Hepatocyte (in vitro differentiated cells): Measurements from ENCODE around the gene EMX1.
A peak's percentile ranks its signal among the peaks of the same experiment; 100 is the strongest.

Experiments
- EZH2 ChIP-seq: fragments of 200-600 bp; sonication (generic); IDR thresholded peaks from 2 replicates; pipeline ENCODE4 v1.6.1; 2016; ENCODE audit warnings: antibody characterized with exemption, mild to moderate bottlenecking, borderline replicate concordance
- EZH2phosphoT487 ChIP-seq: fragments of 200-600 bp; sonication (generic); IDR thresholded peaks from one replicate; pipeline ENCODE4 v1.6.1; 2018; ENCODE audit warnings: antibody characterized with exemption, mild to moderate bottlenecking, low read depth, moderate library complexity; ENCODE audit not compliant: unreplicated experiment, severe bottlenecking
- TF ChIP-seq, protein P1 (sequence below): fragments of 200-600 bp; sonication (generic); IDR thresholded peaks from 2 replicates; pipeline ENCODE4 v1.5.1; 2016; ENCODE audit warnings: antibody characterized with exemption, mild to moderate bottlenecking; ENCODE audit not compliant: poor library complexity

DNA sequence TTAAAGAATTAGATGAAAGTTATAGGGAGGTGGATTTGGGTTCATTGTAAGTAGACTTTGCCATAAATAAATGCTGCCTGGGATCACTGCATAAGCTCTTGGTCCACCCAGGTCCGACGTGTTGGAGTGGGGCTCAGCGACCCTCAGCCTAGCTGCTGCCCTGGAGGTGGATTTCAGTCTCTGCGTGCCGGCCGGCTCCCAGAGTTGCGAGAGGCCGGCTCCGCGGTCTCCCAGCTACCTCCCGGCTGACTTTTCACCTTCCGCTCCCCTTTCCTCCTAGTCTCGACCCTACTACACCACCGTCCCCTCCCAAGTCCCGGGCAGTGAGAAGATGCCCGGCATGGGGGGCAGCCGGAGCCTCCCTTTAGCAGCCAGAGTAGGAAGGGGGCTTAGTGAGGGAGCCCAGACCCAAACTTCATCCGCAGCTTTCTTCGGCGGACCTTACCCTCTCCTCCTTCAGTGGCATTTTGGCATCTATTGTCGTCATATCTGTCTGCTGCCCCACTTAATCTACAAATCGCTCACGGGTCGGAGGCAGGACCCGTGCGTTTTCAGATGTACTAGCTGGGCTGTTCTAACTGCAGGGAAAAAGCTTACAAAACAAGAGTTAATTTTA is 8.1 kb downstream of the EMX1 start:
- TF ChIP-seq, protein P1, sequence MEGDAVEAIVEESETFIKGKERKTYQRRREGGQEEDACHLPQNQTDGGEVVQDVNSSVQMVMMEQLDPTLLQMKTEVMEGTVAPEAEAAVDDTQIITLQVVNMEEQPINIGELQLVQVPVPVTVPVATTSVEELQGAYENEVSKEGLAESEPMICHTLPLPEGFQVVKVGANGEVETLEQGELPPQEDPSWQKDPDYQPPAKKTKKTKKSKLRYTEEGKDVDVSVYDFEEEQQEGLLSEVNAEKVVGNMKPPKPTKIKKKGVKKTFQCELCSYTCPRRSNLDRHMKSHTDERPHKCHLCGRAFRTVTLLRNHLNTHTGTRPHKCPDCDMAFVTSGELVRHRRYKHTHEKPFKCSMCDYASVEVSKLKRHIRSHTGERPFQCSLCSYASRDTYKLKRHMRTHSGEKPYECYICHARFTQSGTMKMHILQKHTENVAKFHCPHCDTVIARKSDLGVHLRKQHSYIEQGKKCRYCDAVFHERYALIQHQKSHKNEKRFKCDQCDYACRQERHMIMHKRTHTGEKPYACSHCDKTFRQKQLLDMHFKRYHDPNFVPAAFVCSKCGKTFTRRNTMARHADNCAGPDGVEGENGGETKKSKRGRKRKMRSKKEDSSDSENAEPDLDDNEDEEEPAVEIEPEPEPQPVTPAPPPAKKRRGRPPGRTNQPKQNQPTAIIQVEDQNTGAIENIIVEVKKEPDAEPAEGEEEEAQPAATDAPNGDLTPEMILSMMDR, result no peak
- TF ChIP-seq EZH2 (peak; percentile 73), EZH2phosphoT487 (peak; percentile 22)
